Fibroblast of lung (primary cell): ENCODE results near the gene ARL5C.

Experiments
- CTCF ChIP-seq, 2 donors: IDR thresholded peaks in 1 of 2; conservative IDR thresholded peaks in 1 of 2; 1 replicate in 1 of 2; 2 replicates in 1 of 2; pipeline ENCODE4 v1.5.1; 2011 to 2012; ENCODE audit warnings: low read length in 2 of 2, control low read depth in 1 of 2, inconsistent platforms in 1 of 2, low read depth in 1 of 2, mild to moderate bottlenecking in 1 of 2
- EZH2 ChIP-seq: IDR thresholded peaks from 2 replicates; pipeline ENCODE4 v1.5.1; 2012; ENCODE audit warnings: low read length, control low read depth, mild to moderate bottlenecking; ENCODE audit errors: missing control alignments

GRCh38 chr17:39174920-39175694 is 9.1 kb upstream of the ARL5C start:
- no peak for TF ChIP-seq EZH2
- TF ChIP-seq CTCF (conservative IDR thresholded peaks at IDR 0.05 in 1 of 2, IDR thresholded peaks at IDR 0.05 in 1 of 2; ENCODE audit: low read depth in 1 of 2, low read length in 2 of 2), result peak; percentile 77 to 81
